IPS-18a (cell line): ENCODE measurements around the gene GRAMD4.

ENCODE experiments used
- H3K27ac ChIP-seq: one replicate; pipeline ENCODE4 v1.5.1; 2013; ENCODE audit warnings: low read length
- H3K27me3 ChIP-seq: one replicate; pipeline ENCODE4 v1.6.1; 2013; ENCODE audit warnings: mild to moderate bottlenecking, low read length; ENCODE audit not compliant: control insufficient read depth, insufficient read depth
- H3K36me3 ChIP-seq: one replicate; pipeline ENCODE4 v1.6.1; 2013; ENCODE audit warnings: low read depth, low read length; ENCODE audit not compliant: control insufficient read depth
- H3K4me1 ChIP-seq: one replicate; pipeline ENCODE4 v1.6.1; 2013; ENCODE audit warnings: low read depth, low read length; ENCODE audit not compliant: control insufficient read depth
- H3K4me3 ChIP-seq: one replicate; pipeline ENCODE4 v1.5.1; 2013; ENCODE audit warnings: low read length
- H3K9ac ChIP-seq: one replicate; pipeline ENCODE4 v1.6.1; 2013; ENCODE audit warnings: mild to moderate bottlenecking, low read length, moderate library complexity
- H3K9me3 ChIP-seq: one replicate; pipeline ENCODE4 v1.6.1; 2013; ENCODE audit warnings: low read depth, low read length; ENCODE audit not compliant: control insufficient read depth

Gene GRAMD4

GRCh38 chr22:46605117-46605516 lies 15.1 kb upstream of the GRAMD4 start:
- Histone ChIP-seq H3K27me3 (no peaks in the 10 kb centered on the region), H3K4me3 (no peak overlapping the region), H3K9ac (no peak overlapping the region), H3K4me1 (peaks cover 4% of the 10 kb centered on the region), H3K27ac (no peak overlapping the region), H3K36me3 (no peaks in the 10 kb centered on the region), H3K9me3 (no peaks in the 10 kb centered on the region)

- no peak overlapping the region for H3K27ac ChIP-seq
- peaks cover 4% of the 10 kb centered on the region for H3K4me1 ChIP-seq
- H3K27me3 ChIP-seq = no peaks in the 10 kb centered on the region
Measured at GRCh38 chr22:46606886-46607285, 13.3 kb upstream of the GRAMD4 start.

GRCh38 chr22:46607483-46608114 lies 12.6 kb upstream of the GRAMD4 start:
- Histone ChIP-seq H3K9ac (no peak overlapping the region), H3K4me1 (peaks cover 4% of the 10 kb centered on the region), H3K27me3 (no peaks in the 10 kb centered on the region), H3K27ac (no peak overlapping the region), H3K36me3 (no peaks in the 10 kb centered on the region), H3K9me3 (no peaks in the 10 kb centered on the region), H3K4me3 (no peak overlapping the region)

More at GRCh38 chr22:46606886-46607285, 13.3 kb upstream of the GRAMD4 start:
- no peaks in the 10 kb centered on the region for H3K36me3 ChIP-seq
- H3K9me3 ChIP-seq = no peaks in the 10 kb centered on the region
- H3K4me3 ChIP-seq = no peak overlapping the region
- no peak overlapping the region for H3K9ac ChIP-seq

GRCh38 chr22:46609175-46609690 lies 11.0 kb upstream of the GRAMD4 start:
- Histone ChIP-seq H3K9me3 (no peaks in the 10 kb centered on the region), H3K9ac (no peak overlapping the region), H3K4me3 (no peak overlapping the region), H3K27me3 (no peaks in the 10 kb centered on the region), H3K4me1 (peaks cover 7% of the 10 kb centered on the region), H3K36me3 (no peaks in the 10 kb centered on the region), H3K27ac (no peak overlapping the region)

- no peak overlapping the region for H3K4me3 ChIP-seq
Measured at GRCh38 chr22:46609724-46610201, 10.4 kb upstream of the GRAMD4 start.

GRCh38 chr22:46610356-46610755 lies 9.8 kb upstream of the GRAMD4 start:
- H3K36me3 ChIP-seq = no peaks in the 10 kb centered on the region
- H3K27ac ChIP-seq = no peak overlapping the region
- no peak overlapping the region for H3K9ac ChIP-seq
- H3K4me1 ChIP-seq = peaks cover 5% of the 10 kb centered on the region
- H3K27me3 ChIP-seq = no peaks in the 10 kb centered on the region
- no peaks in the 10 kb centered on the region for H3K9me3 ChIP-seq
- H3K4me3 ChIP-seq = no peak overlapping the region

More at GRCh38 chr22:46609724-46610201, 10.4 kb upstream of the GRAMD4 start:
- Histone ChIP-seq H3K27ac (no peak overlapping the region), H3K36me3 (no peaks in the 10 kb centered on the region), H3K4me1 (peaks cover 5% of the 10 kb centered on the region), H3K9me3 (no peaks in the 10 kb centered on the region), H3K9ac (no peak overlapping the region), H3K27me3 (no peaks in the 10 kb centered on the region)

- H3K27ac ChIP-seq = no peak overlapping the region
- H3K27me3 ChIP-seq = no peaks in the 10 kb centered on the region
- H3K9ac ChIP-seq = no peak overlapping the region
- no peak overlapping the region for H3K4me3 ChIP-seq
- no peaks in the 10 kb centered on the region for H3K36me3 ChIP-seq
- H3K4me1 ChIP-seq = peaks cover 5% of the 10 kb centered on the region
- no peaks in the 10 kb centered on the region for H3K9me3 ChIP-seq
Measured at GRCh38 chr22:46611189-46611588, 9.0 kb upstream of the GRAMD4 start.

- Histone ChIP-seq H3K4me3 (no peak overlapping the region), H3K9ac (no peak overlapping the region), H3K36me3 (no peaks in the 10 kb centered on the region), H3K27me3 (no peaks in the 10 kb centered on the region), H3K4me1 (peaks cover 5% of the 10 kb centered on the region), H3K9me3 (no peaks in the 10 kb centered on the region), H3K27ac (no peak overlapping the region)
Measured at GRCh38 chr22:46612341-46612903, 7.8 kb upstream of the GRAMD4 start.

- H3K9me3 ChIP-seq = no peaks in the 10 kb centered on the region
- no peak overlapping the region for H3K4me3 ChIP-seq
- H3K36me3 ChIP-seq = no peaks in the 10 kb centered on the region
- peaks cover 5% of the 10 kb centered on the region for H3K4me1 ChIP-seq
- H3K27ac ChIP-seq = no peak overlapping the region
- no peak overlapping the region for H3K9ac ChIP-seq
- no peaks in the 10 kb centered on the region for H3K27me3 ChIP-seq
Measured at GRCh38 chr22:46612904-46613605, 7.1 kb upstream of the GRAMD4 start.

GRCh38 chr22:46613606-46614021 lies 6.6 kb upstream of the GRAMD4 start:
- no peak overlapping the region for H3K4me3 ChIP-seq
- no peak overlapping the region for H3K9ac ChIP-seq
- H3K36me3 ChIP-seq = no peaks in the 10 kb centered on the region
- no peaks in the 10 kb centered on the region for H3K27me3 ChIP-seq
- H3K9me3 ChIP-seq = no peaks in the 10 kb centered on the region
- peaks cover 5% of the 10 kb centered on the region for H3K4me1 ChIP-seq
- no peak overlapping the region for H3K27ac ChIP-seq

- H3K9me3 ChIP-seq = no peaks in the 10 kb centered on the region
- no peak overlapping the region for H3K27ac ChIP-seq
- H3K36me3 ChIP-seq = no peaks in the 10 kb centered on the region
- peaks cover 5% of the 10 kb centered on the region for H3K4me1 ChIP-seq
- no peak overlapping the region for H3K9ac ChIP-seq
- H3K27me3 ChIP-seq = no peaks in the 10 kb centered on the region
- H3K4me3 ChIP-seq = no peak overlapping the region
Measured at GRCh38 chr22:46614025-46614931, 5.9 kb upstream of the GRAMD4 start.
